SK-N-SH (cell line): Measurements from ENCODE around the gene SEL1L2. TPM values are rescaled to one million over a fixed set of nuclear protein-coding genes. Genes with fewer than 3 reads are reported as not detected.

Experiments used
- CHD2 ChIP-seq: fragments of 150-350 bp; IDR thresholded peaks from 2 replicates; pipeline ENCODE4 v1.6.1; 2018; ENCODE audit warnings: low read length; ENCODE audit not compliant: partially characterized antibody
- CTCF ChIP-seq: fragments of 200-600 bp; sonication (generic); IDR thresholded peaks from 2 replicates; pipeline ENCODE4 v1.6.1; 2017; ENCODE audit warnings: antibody characterized with exemption, mild to moderate bottlenecking, moderate library complexity
- FOSL2 ChIP-seq: IDR thresholded peaks from 2 replicates; pipeline ENCODE4 v1.4.0; 2012; ENCODE audit warnings: low read depth, mild to moderate bottlenecking, moderate library complexity, borderline replicate concordance
- FOXJ3 ChIP-seq: sonication (generic); formaldehyde crosslinking; IDR thresholded peaks from 2 replicates; pipeline ENCODE4 v1.5.1; 2020; ENCODE audit warnings: mild to moderate bottlenecking, missing genetic modification reagents
- FOXM1 ChIP-seq: IDR thresholded peaks from 2 replicates; pipeline ENCODE4 v1.4.0; 2012; ENCODE audit warnings: low read depth, mild to moderate bottlenecking
- IRF3 ChIP-seq: fragments of 150-350 bp; IDR thresholded peaks from 2 replicates; pipeline ENCODE4 v1.6.1; 2016; ENCODE audit warnings: mild to moderate bottlenecking, low read depth, low read length
- JUND ChIP-seq: IDR thresholded peaks from 2 replicates; pipeline ENCODE4 v1.4.0; 2012
- MEF2A ChIP-seq: IDR thresholded peaks from 2 replicates; pipeline ENCODE4 v1.4.0; 2012; ENCODE audit warnings: low read depth, borderline replicate concordance
- MXI1 ChIP-seq: IDR thresholded peaks from 2 replicates; pipeline ENCODE4 v1.6.1; 2012; ENCODE audit warnings: mild to moderate bottlenecking, low read depth, low read length, improper control_type of control experiment
- NFIC ChIP-seq: IDR thresholded peaks from 2 replicates; pipeline ENCODE4 v1.4.0; 2012; ENCODE audit warnings: borderline replicate concordance
- PBX3 ChIP-seq: IDR thresholded peaks from 2 replicates; pipeline ENCODE4; 2012
- POLR2AphosphoS5 ChIP-seq: IDR thresholded peaks from 2 replicates; pipeline ENCODE4 v1.6.1; 2012; ENCODE audit warnings: low read depth, low read length
- RCOR1 ChIP-seq: fragments of 150-350 bp; IDR thresholded peaks from 2 replicates; pipeline ENCODE4 v1.6.1; 2017; ENCODE audit warnings: antibody characterized with exemption, low read length
- REST ChIP-seq: IDR thresholded peaks from 2 replicates; pipeline ENCODE4 v1.6.1; 2012; ENCODE audit warnings: mild to moderate bottlenecking, low read depth, low read length, moderate library complexity
- TAF1 ChIP-seq: IDR thresholded peaks from 2 replicates; pipeline ENCODE4 v1.6.1; 2012; ENCODE audit warnings: low read depth, mild to moderate bottlenecking, low read length, moderate library complexity, borderline replicate concordance
- USF1 ChIP-seq: IDR thresholded peaks from 2 replicates; pipeline ENCODE4 v1.4.0; 2012; ENCODE audit warnings: low read depth, borderline replicate concordance
- polyA plus RNA-seq, 3 experiments: library from polyadenylated mRNA; depleted of rRNA; stranded (reverse); fragments of >200 nt; gene quantifications; 2 replicates each; pipeline ENCODE4 v1.2.3, GENCODE V29; 2012

SEL1L2 gene
- polyA plus RNA-seq, 1 of the 3 experiments (the other 2 are of a cell fraction), result not detected

- TF ChIP-seq REST (no peak), MXI1 (no peak), USF1 (no peak), JUND (peak; percentile 66), RCOR1 (no peak), TAF1 (no peak), MEF2A (peak; percentile 86), FOXM1 (peak; percentile 80), IRF3 (no peak), PBX3 (peak; percentile 93), CHD2 (no peak), CTCF (no peak), FOXJ3 (CRISPR knock-in tag) (no peak), POLR2AphosphoS5 (peak; percentile 36; the same call in 1 of the 2 replicates), NFIC (peak; percentile 85), FOSL2 (peak; percentile 64; the same call in 1 of the 2 replicates)
Measured at GRCh38 chr20:13865791-13866351, 124.5 kb downstream of the SEL1L2 start (continued).
